Pancreas (tissue), 10 donors: ENCODE results near the gene AMIGO3. TPM values are rescaled to one million over a fixed set of nuclear protein-coding genes. Genes with fewer than 3 reads are reported as not detected.

Experiments
- ATAC-seq, 4 donors: fragments of 200-7000 bp; cut with Tn5 transposase; one replicate each; pipeline versions ENCODE4 v1.8.0 to v1.9.1; 2020; ENCODE audit warnings: mild to moderate bottlenecking in 4 of 4, moderate library complexity in 4 of 4
- DNase-seq, 6 donors: peaks; one replicate each; pipeline ENCODE4 v3.0.0-alpha.2; 2020
- FAIRE-seq: peaks from 2 replicates; lab custom pipeline; 2012; peaks lifted over from hg19 to GRCh38; lab: Jason Lieb, UNC
- H3K27ac ChIP-seq, 4 donors: fragments of 200-600 bp; sonication (generic); 1 replicate in 3 of 4; 2 replicates in 1 of 4; pipeline versions ENCODE4 v1.5.0 to v1.8.0; 2020
- H3K27me3 ChIP-seq, 4 donors: fragments of 200-600 bp; one replicate each; pipeline ENCODE4 v1.8.0; 2021
- H3K36me3 ChIP-seq, 3 donors: fragments of 200-600 bp; sonication (generic) in 1 of 3; one replicate each; pipeline versions ENCODE4 v1.5.0 to v1.8.0; 2020 to 2021
- H3K4me1 ChIP-seq, 3 donors: fragments of 200-600 bp; one replicate each; pipeline ENCODE4 v1.8.0; 2021
- H3K4me3 ChIP-seq, 4 donors: fragments of 200-600 bp; sonication (generic) in 2 of 4; one replicate each; pipeline versions ENCODE4 v1.5.0 to v1.8.0; 2020 to 2021
- H3K9me3 ChIP-seq, 4 donors: fragments of 200-600 bp; one replicate each; pipeline ENCODE4 v1.8.0; 2021
- WGBS, 2 donors: extraction: QIAGEN DNeasy Blood & Tissue Kit; methylation state at CpG; one replicate each; pipeline ENCODE4 v1.1.7; 2013; 5-methylcytosine and 5-hydroxymethylcytosine counted together
- intact Hi-C, 3 donors: fragments of 100-400 bp; cut with DNase I; formaldehyde crosslinking; loops; one replicate each; pipeline versions ENCODE4 v1.11.1 to v1.14.2; 2022
- polyA plus RNA-seq, 2 donors: library from polyadenylated mRNA; stranded (reverse); fragments of 200-250 nt; gene quantifications; one replicate each; pipeline ENCODE4 v1.2.3, GENCODE V29; 2013
- total RNA-seq, 6 donors: library from RNA; stranded (reverse); fragmentation: NEBNext Ultra II Directional in 4 of 6; extraction: Animal tissue kit (Norgen Biotek cat#: 25700) in 4 of 6; gene quantifications; one replicate each; pipeline versions ENCODE4 v1.2.1 to v1.2.4, GENCODE V29; 2021 to 2023
- TF ChIP-seq, protein P1 (sequence below), 4 donors: fragments of 200-600 bp; sonication (generic) in 3 of 4; IDR thresholded peaks; one replicate each; pipeline versions ENCODE4 v1.5.0 to v1.8.0; 2021; ENCODE audit warnings: antibody characterized with exemption in 4 of 4
- donor health status: healthy with polysubstance abuse.
- donor health status: DM: no; HTN: no; CAD: no; lungs with moderate emphysema.
- donor health status: DM: no; HTN: no; CAD: no.
- donor health status: control.
- donor health status: control.
- donor health status: Bipolar disorder and iron deficiency.
- donor health status: DM: yes; HTN: yes; CAD: no.
- donor health status: DM: no; HTN: no; CAD: no.
- donor health status: DM: no; HTN: no; CAD: no.
- donor health status: DM: yes; HTN: yes; CAD: no.

AMIGO3 gene
- total and polyA plus RNA-seq, 8 donors = 3.9 to 4.0 TPM; not detected in 6

DNA sequence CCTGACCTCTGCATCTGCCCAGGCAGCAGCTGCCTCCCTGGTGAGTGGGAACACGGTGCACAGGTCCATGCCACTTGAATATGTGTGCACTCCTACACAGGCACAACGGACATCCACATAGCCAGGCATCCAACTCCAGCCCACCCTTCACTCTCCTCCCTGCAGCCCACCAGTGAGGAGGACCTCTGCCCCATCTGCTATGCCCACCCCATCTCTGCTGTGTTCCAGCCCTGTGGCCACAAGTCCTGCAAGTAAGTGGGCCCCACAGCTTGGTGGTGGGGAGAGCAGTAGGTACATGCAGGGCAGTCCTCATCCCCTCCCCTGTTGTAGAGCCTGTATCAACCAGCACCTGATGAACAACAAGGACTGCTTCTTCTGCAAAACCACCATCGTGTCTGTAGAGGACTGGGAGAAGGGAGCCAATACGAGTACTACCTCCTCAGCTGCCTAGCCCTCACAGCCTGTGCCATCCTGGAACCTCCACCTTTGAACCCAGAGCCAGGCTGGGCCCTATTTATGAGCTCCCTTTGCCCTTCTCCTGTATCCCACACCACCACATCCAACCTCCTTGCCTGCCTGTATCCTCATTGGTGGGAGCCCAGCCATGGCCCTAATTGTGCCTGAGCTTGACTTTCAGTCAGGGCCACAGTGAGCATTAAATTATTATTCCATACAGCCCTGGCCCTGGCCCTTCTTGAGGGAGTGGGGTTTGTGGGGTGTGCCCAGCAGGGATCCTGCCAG is 1.5 kb upstream of the AMIGO3 start:
- DNase-seq (peak in 2 of 6 donors; percentile 53 to 63), ATAC-seq (no peak), FAIRE-seq (no peak)
- TF ChIP-seq, protein P1, sequence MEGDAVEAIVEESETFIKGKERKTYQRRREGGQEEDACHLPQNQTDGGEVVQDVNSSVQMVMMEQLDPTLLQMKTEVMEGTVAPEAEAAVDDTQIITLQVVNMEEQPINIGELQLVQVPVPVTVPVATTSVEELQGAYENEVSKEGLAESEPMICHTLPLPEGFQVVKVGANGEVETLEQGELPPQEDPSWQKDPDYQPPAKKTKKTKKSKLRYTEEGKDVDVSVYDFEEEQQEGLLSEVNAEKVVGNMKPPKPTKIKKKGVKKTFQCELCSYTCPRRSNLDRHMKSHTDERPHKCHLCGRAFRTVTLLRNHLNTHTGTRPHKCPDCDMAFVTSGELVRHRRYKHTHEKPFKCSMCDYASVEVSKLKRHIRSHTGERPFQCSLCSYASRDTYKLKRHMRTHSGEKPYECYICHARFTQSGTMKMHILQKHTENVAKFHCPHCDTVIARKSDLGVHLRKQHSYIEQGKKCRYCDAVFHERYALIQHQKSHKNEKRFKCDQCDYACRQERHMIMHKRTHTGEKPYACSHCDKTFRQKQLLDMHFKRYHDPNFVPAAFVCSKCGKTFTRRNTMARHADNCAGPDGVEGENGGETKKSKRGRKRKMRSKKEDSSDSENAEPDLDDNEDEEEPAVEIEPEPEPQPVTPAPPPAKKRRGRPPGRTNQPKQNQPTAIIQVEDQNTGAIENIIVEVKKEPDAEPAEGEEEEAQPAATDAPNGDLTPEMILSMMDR (IDR thresholded peaks at IDR 0.05) = no peak
- Histone ChIP-seq H3K27ac (no peak overlapping the region), H3K4me3 (no peak overlapping the region), H3K27me3 (no peaks in the 10 kb centered on the region), H3K9me3 (no peaks in the 10 kb centered on the region), H3K4me1 (peaks cover 4 to 17% (median 6%) of the 10 kb centered on the region in 3 donors), H3K36me3 (peaks cover 0 to 10% (median 5%) of the 10 kb centered on the region in 3 donors)
- WGBS, 2 donors = 52 to 58% methylated on average over 4 of the region's 4 CpGs
- intact Hi-C loops = no loop called here

DNA sequence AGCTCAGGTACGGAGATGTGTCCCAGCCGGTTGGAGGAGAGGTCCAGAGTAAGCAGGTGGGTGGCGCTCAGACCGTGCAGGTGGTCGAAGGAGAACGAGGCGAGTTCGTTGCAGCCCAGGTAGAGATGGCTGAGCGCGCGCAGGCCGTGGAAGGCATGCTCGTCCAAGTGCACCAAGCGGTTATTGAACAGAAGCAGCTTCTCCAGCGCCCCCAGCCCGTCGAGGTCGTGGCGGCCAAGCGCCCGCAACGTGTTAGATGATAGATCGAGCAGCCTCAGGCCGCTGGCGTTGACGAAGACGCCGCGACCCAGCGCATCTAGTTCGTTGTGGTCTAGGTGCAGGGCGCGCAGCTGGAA is 648 bp downstream of the AMIGO3 start:
- Histone ChIP-seq H3K4me1 (peaks cover 0 to 13% (median 0%) of the 10 kb centered on the region in 3 donors), H3K9me3 (no peaks in the 10 kb centered on the region), H3K36me3 (peaks cover 0 to 10% (median 5%) of the 10 kb centered on the region in 3 donors), H3K4me3 (peak overlapping the region in 3 of 4 donors; percentile 35 to 52 (median 42)), H3K27ac (peak overlapping the region in 1 of 4 donors; percentile 25), H3K27me3 (no peaks in the 10 kb centered on the region)
- TF ChIP-seq, protein P1 (IDR thresholded peaks at IDR 0.05) = no peak
- no peak for FAIRE-seq
- DNase-seq = peak in 4 of 6 donors; percentile 56 to 88 (median 65)
- intact Hi-C loops = no loop called here
- ATAC-seq = peak in 1 of 4 donors; percentile 4
- 15 to 20% methylated on average over 33 of the region's 33 CpGs for WGBS, 2 donors

DNA sequence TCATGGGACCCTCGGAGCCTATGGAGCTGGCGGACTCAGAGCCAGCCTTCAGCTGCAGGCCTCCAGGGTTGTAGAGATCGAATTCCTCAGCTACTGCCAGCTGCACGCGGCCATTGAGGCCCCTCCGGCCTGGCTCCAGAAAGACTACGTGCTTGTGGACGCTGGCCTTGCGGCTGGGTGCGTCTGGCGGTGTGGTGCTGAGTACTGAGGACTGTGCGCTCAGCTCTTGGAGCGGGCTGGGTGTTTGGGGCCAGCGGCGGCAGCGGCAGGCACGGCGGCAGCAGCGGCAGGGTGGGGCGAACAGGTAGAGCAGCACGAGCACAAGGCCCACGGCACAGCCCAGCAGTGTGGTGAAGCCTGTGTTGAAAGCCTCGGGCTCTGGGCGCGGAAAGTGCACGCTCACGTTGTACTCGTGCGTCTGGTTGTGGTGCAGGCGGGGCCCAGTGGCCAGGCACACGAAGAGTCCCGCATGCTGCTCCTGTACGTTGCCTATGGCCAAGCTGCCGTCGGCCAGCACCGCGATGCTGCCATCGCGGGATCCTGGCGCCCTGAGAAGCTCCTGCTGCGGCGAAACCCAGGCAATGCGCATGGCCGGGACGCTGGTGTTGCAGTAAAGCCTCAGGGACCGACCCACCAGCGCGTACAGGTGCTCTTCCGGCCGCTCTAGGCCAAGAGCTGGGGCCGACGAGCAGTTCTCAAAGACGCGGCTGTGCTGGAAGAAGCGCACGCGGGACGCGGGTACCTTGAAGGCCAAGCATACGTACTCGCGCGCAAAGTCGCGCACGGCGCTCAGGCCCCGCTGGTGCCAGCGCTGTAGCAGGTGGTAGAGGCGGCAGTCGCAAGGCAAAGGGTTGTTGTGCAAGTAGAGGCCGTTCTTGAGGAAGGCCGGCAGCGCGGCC is 1.3 kb downstream of the AMIGO3 start:
- H3K36me3 ChIP-seq = peaks cover 0 to 10% (median 5%) of the 10 kb centered on the region in 3 donors
- peaks cover 0 to 13% (median 0%) of the 10 kb centered on the region in 3 donors for H3K4me1 ChIP-seq
- WGBS, 2 donors = 66 to 71% methylated on average over 73 to 75 of the region's 75 CpGs
- peak in 5 of 6 donors; percentile 18 to 81 (median 59) for DNase-seq
- H3K4me3 ChIP-seq = no peak overlapping the region
- no peaks in the 10 kb centered on the region for H3K27me3 ChIP-seq
- intact Hi-C loops = no loop called here
- FAIRE-seq = no peak
- peak in 1 of 4 donors; percentile 6 for ATAC-seq
- no peaks in the 10 kb centered on the region for H3K9me3 ChIP-seq
- H3K27ac ChIP-seq = no peak overlapping the region
- TF ChIP-seq, protein P1 (IDR thresholded peaks at IDR 0.05) = no peak

DNA sequence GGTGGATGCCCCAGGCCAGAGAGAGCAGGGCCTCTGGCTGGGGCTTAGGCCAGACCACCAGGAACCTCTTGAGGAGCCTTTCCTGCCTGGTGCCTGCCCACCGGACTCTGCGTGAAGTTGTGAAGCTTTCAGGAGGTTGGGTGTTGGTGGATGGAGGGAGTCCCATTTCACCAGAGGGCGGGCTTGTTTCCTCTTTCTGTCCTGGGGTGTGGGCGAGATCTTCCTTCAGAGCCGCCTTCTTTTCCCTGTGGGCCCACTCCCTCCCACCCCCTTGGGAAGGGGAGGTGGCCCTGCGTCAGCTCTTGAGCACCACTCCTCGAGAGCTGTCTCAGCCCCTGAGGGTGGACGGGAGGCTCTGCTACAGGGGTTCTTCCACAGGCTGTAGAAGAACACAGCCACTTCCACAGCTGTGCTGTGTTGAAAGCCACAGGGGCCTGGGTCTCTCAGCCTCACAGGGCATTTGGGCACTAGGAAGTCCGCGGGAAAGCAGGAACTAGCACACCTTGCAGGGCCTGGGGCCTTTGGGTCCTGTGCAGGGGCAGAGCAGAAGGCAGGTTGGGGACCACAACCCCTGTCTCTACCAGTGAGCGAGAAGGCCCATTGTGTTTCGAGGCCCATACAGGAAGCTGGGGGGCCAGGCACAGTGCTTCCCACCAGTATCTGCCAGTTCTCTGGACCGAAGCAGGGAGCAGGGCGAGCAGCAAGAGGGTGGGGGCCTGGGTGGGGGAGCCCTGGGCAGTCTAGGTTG is 2.1 kb downstream of the AMIGO3 start:
- H3K27ac ChIP-seq = no peak overlapping the region
- TF ChIP-seq, protein P1 (IDR thresholded peaks at IDR 0.05) = no peak
- no peaks in the 10 kb centered on the region for H3K9me3 ChIP-seq
- peak in 2 of 6 donors; percentile 39 to 73 for DNase-seq
- no peak for ATAC-seq
- H3K27me3 ChIP-seq = no peaks in the 10 kb centered on the region
- intact Hi-C loops = no loop called here
- H3K4me1 ChIP-seq = peaks cover 0 to 7% (median 0%) of the 10 kb centered on the region in 3 donors
- no peak for FAIRE-seq
- no peak overlapping the region for H3K4me3 ChIP-seq
- peaks cover 0 to 9% (median 5%) of the 10 kb centered on the region in 3 donors for H3K36me3 ChIP-seq
- WGBS, 2 donors = 97% methylated on average over 12 to 14 of the region's 14 CpGs
